Right ventricle myocardium superior (tissue), 1 donor: Measurements from ENCODE around the gene TSPYL4. TPM values are rescaled to one million over a fixed set of nuclear protein-coding genes. Genes with fewer than 3 reads are reported as not detected.

Experiments used
- ATAC-seq: fragments of 200-7000 bp; cut with Tn5 transposase; one replicate; pipeline ENCODE4 v1.9.1; 2020; ENCODE audit warnings: mild to moderate bottlenecking; ENCODE audit not compliant: poor library complexity
- DNase-seq: peaks from one replicate; pipeline ENCODE4 v3.0.0-alpha.2; 2020
- intact Hi-C: fragments of 100-400 bp; cut with DNase I; formaldehyde crosslinking; loops from one replicate; pipeline ENCODE4 v1.11.2; 2022
- total RNA-seq: library from RNA; stranded (reverse); fragmentation: NEBNext Ultra II Directional; extraction: Animal tissue kit (Norgen Biotek cat#: 25700); gene quantifications from one replicate; pipeline ENCODE4 v1.2.1, GENCODE V29; 2021
- donor health status: DM: no; HTN: yes; CAD: no; lungs with severe emphysema.

The TSPYL4 gene
- total RNA-seq, 1 donor from 2014 or later: 26.0 TPM

DNA sequence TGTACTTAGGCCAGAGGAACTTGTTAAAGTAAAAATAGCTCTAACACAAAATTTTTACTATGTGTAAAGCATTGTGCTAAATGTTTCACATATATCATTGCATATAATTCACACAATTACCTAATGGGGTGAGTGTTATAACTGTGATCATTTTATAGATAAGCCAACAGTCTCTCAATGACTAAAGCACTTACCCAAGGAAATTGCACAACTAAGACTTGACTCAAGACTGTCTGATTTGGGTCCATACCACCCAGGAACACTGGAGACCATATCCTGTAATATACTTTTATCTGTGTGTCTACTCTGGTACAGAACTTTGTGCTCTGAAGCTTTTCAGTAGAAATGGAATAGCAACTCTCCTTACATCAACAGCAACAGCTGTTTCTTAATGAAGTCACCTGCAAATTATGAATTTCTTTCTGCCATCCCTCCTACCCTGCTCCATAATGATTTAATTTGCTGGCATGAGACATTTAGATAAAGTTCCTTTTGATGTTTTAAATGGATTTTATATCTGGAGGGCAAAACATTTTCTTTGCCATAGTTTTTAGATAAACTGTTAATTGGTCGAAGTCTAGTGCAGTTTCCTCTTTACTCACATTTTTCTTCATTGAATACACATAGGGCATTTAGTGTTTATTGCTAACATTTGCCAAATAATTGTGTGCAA lies 47.5 kb downstream of the TSPYL4 start:
- ATAC-seq (no peak), DNase-seq (no peak)
- intact Hi-C loops: no loop called here

- DNase-seq (no peak), ATAC-seq (no peak)
- intact Hi-C loops: no loop called here
These were observed 48.6 kb downstream of the TSPYL4 start for GRCh38 chr6:116205281-116205680.

DNA sequence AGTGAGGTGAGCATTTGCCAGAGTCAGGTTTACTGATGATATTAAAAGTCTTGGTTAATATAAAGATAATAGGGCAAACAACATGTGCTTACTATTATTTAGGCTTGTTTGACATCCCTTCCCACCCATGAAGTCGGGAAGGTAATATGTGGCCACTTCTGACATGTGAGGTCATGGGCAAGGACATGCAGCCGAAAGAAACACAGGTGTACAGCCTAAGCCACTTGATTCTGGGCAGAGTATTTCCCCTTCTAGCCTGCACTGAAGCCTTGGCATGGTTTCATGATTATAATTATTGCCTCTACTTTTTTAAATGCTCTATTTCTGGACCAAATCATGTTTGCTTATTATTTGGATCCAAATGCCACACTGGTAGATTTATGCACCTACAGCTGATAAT lies 52.3 kb downstream of the TSPYL4 start:
- DNase-seq (no peak), ATAC-seq (peak; percentile 44)
- intact Hi-C loops: no loop called here

DNA sequence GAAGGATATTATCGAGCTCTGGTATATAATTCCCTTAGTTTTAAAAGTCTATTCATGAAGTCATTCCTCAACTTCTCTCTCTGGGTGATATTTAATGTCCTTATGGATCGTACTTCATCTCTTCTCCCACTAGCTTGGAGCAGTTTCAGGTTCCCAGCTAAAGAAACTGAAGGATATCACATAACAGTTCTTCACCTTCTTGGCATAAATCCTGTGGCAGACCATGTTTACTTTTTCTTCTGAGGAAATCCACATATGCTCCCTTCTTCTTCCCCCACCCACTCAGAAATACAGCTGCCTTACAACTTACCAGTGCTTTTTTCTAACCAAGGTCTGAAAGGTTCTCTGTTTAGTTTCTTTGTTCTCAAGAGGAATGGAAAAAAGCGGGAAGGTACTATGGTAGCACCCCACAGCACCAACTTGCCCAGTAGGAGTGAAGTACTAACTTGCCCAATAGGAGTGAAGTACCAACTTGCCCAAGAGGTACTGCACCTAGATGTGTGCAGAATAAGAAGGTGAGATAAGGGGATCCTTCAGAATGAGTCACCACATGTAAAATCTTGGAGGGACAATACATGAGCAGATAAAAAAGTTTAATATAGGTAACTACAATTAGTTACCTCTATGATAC lies 53.1 kb downstream of the TSPYL4 start:
- intact Hi-C loops: no loop called here
- no peak for ATAC-seq

More for the DNA sequence above, 53.1 kb downstream of the TSPYL4 start:
- no peak for DNase-seq

Other genes starting within 250 kb of the TSPYL4 start
- gene FRK, start 193.2 kb downstream of the TSPYL4 start, total RNA-seq: 7.5 TPM
- gene NT5DC1, start 153.2 kb downstream of the TSPYL4 start, total RNA-seq: 56.4 TPM
- gene COL10A1, start 127.9 kb downstream of the TSPYL4 start, total RNA-seq: not detected
- gene TSPYL1, start 25.9 kb upstream of the TSPYL4 start, total RNA-seq: 70.3 TPM
- 10.2 TPM for gene DSE, start 116.9 kb upstream of the TSPYL4 start, total RNA-seq
- 1.4 TPM for gene CALHM6, start 207.3 kb upstream of the TSPYL4 start, total RNA-seq